Bronchial epithelial cell (primary cell): ENCODE results near the gene RASSF5. TPM values are rescaled to one million over a fixed set of nuclear protein-coding genes. Genes with fewer than 3 reads are reported as not detected.

Experiments
- DNase-seq: peaks from one replicate; pipeline ENCODE4 v3.0.0-alpha.2; 2010; ENCODE audit warnings: low read depth
- FAIRE-seq: peaks from 2 replicates; lab custom pipeline; 2011; peaks lifted over from hg19 to GRCh38; lab: Jason Lieb, UNC
- H3K27me3 ChIP-seq: 2 replicates; pipeline ENCODE4 v1.5.1; 2011; ENCODE audit warnings: low read length; ENCODE audit not compliant: control insufficient read depth, insufficient read depth
- H3K36me3 ChIP-seq: 2 replicates; pipeline ENCODE4 v1.5.1; 2011; ENCODE audit warnings: low read length; ENCODE audit not compliant: control insufficient read depth, insufficient read depth
- H3K4me3 ChIP-seq: 2 replicates; pipeline ENCODE4 v1.5.1; 2011; ENCODE audit warnings: mild to moderate bottlenecking, low read depth, low read length, control low read depth
- CTCF ChIP-seq: IDR thresholded peaks from 2 replicates; pipeline ENCODE4 v1.5.1; 2011; ENCODE audit warnings: mild to moderate bottlenecking, moderate library complexity, low read length, control low read depth, inconsistent platforms; ENCODE audit not compliant: insufficient read depth, severe bottlenecking
- total RNA-seq: library from RNA; depleted of rRNA; stranded (reverse); fragments of >200 nt; gene quantifications from 2 replicates; pipeline ENCODE4 v1.2.1, GENCODE V29; 2014

Gene RASSF5
- total RNA-seq, 1 donor from 2014 or later: 3.4 TPM

- FAIRE-seq: no peak
- no peak for TF ChIP-seq CTCF
- Histone ChIP-seq H3K36me3 (no peaks in the 10 kb centered on the region), H3K27me3 (no peaks in the 10 kb centered on the region), H3K4me3 (no peak overlapping the region)
- DNase-seq: peak; percentile 20
Measured at GRCh38 chr1:206556047-206556749, 48.9 kb downstream of the RASSF5 start.

DNA sequence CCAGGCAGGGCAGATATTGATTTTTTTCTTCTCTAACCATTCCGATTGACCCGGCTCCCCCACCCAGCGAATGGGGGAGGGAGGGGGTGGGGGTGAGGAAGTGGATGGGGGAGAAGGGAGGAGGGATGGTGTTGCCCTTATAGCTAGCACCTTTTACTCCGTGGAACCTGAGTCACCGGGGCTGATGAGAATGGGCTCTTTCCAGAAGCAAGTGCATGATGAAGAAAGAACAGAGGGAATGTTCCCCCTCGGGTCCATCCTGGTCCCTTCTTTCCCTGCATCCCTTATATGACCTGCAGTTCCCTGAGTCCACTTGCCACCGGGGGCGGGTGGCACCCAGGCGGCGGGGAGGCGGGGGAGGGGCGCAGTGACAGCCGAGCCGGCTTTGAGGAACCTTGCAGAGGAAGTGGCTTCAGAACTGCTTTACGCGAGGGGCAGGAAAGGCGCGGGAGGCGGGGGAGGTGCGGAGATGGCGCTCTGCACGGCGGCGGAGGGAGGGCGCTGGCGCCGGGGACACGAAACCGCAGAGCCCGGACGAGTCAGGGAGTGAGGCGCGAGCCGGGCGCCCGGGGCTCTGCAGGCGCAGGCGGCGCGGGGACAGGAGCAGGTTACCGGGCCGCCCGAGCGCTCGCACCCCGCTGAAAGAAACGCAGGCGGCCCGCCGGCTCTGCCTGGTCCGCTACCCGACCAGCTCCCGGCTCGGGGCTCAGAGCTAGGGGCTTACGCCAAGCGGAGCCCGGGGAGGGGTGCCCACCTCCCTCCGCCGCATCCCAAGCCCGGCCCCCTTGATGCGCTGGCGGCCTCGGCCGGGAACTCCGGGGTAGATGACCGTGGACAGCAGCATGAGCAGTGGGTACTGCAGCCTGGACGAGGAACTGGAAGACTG lies 49.7 kb downstream of the RASSF5 start:
- Histone ChIP-seq H3K36me3 (no peaks in the 10 kb centered on the region), H3K27me3 (no peaks in the 10 kb centered on the region), H3K4me3 (peak overlapping the region; percentile 35)
- DNase-seq: no peak
- FAIRE-seq: no peak
- no peak for TF ChIP-seq CTCF

DNA sequence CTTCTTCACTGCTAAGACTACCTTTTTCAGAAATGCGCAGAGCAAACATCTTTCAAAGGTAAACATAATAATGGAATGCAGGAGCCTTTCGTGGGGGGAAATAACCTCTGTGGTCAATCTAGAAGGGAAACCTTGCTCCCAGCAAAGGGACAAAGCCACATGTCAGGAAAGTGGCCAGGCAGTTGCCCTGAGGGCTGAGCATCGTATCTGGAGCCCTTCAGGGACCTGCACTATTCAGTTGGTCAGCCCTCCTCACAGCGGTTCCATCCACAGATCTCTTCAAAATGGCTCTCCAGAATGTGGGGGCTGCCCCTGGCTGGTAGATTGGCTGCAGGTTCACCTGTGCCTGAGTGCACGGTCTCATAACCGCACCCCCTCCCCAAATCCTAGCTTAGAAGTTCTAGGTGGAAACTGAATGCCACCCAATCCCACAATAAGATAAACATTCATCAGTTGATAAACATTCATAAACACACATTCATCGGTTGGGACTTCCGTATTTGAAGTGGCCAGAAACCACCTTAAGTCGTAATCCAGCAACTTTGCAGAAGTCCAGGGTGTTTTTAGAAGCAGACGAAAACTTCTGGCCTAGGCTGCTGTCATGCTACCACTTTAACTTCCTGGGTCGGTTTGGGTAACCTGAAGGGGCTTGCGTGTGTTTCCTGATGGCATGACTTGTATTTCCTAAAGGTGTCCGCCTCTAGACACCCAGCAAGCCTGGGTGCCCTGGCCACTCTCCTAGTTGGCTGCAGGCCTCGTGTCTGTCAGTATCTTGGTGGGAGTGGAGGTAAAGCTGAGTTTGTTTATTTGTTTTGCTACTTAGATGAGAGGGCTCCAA lies 50.5 kb downstream of the RASSF5 start:
- Histone ChIP-seq H3K36me3 (no peaks in the 10 kb centered on the region), H3K27me3 (no peaks in the 10 kb centered on the region), H3K4me3 (peak overlapping the region; percentile 35)
- no peak for FAIRE-seq
- DNase-seq: no peak
- TF ChIP-seq CTCF: no peak

DNA sequence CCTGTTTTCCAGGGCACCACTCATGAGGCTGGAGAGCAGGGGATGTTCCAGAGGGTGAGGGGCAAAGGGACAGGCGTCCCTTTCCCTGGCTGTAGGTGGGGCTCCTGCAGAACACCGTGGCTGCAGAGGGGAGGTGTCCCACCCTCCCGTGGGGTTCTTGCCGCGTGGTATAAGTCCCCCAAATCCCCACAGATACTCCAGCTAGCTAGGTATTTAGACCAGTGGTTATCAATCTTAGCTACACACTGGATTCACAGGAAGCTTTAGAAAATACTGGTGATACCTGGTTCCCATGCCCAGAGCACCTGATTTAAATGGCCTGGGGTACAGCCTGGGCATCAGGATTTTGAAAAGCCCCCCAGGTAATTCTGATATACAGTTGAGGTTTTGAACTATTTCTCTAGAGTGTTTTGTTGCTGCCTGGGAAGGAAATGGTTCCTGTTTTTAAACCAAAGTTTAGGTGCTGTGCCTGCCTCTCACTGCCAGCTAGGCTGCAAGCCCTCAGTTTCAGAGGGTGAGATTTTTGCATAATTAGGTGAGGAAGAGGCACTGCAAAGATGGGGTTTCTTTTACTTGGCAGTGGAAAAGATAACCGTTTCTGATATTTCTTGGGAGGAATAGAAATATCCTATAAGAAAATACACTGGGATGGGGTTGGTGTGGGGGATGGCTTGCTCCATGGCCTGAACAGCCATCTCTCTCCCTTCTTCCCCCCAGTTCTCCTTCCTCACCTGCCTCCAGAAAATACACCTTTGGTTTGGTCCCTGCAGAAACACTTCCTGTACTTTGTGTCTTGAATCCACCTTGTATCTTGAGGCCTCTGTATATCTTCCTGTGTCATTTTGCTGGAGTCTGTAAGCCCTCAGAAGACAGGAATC lies 51.7 kb downstream of the RASSF5 start:
- H3K4me3 ChIP-seq: no peak overlapping the region
- FAIRE-seq: no peak
- no peak for DNase-seq
- TF ChIP-seq CTCF: no peak
- no peaks in the 10 kb centered on the region for H3K36me3 ChIP-seq
- no peaks in the 10 kb centered on the region for H3K27me3 ChIP-seq

- DNase-seq (no peak), FAIRE-seq (no peak)
- Histone ChIP-seq H3K4me3 (no peak overlapping the region), H3K36me3 (no peaks in the 10 kb centered on the region), H3K27me3 (no peaks in the 10 kb centered on the region)
- TF ChIP-seq CTCF: no peak
Measured at GRCh38 chr1:206559672-206559995, 52.3 kb downstream of the RASSF5 start.
